Adrenal gland (tissue), 5 donors: ENCODE results near the gene OPCML.

Experiments used
- CTCF ChIP-seq, 6 experiments: fragments of 450-650 bp in 4 of 6; fragments of 200-600 bp in 2 of 6; sonication (generic) in 1 of 6; IDR thresholded peaks; 1 replicate in 5 of 6; 2 replicates in 1 of 6; pipeline versions ENCODE4 v1.5.1 to v1.8.0; 2016 to 2021; ENCODE audit warnings: antibody characterized with exemption in 6 of 6, mild to moderate bottlenecking in 2 of 6, moderate library complexity in 1 of 6
- POLR2A ChIP-seq, 2 donors: fragments of 450-650 bp; IDR thresholded peaks; one replicate each; pipeline ENCODE4 v1.6.1; 2017; ENCODE audit warnings: antibody characterized with exemption in 2 of 2, mild to moderate bottlenecking in 2 of 2, moderate library complexity in 1 of 2
- donor health status: DM: no; HTN: no; CAD: no.

GRCh38 chr11:132746305-132746704 lies 786.0 kb downstream of the OPCML start:
- TF ChIP-seq CTCF (IDR thresholded peaks at IDR 0.05) (no peak), POLR2A (IDR thresholded peaks at IDR 0.05) (no peak)
